ENCODE measurements around the gene KLK6.

The KLK6 gene

GRCh38 chr19:50969413-50969760, at the start of gene KLK6:
TSS of gene KLK6 (minus strand) at chr19:50969591. CDS start at chr19:50968104, 1,487 bp downstream.
- peak in 54 of 58 donors; percentile 6 to 92 (median 76) for DNase-seq

GRCh38 chr19:51018745-51019543, 49.6 kb upstream of the KLK6 start:
- no peak for DNase-seq

GRCh38 chr19:51016798-51017683, 47.6 kb upstream of the KLK6 start:
- peak in 52 of 58 donors; percentile 7 to 77 (median 45) for DNase-seq

- no peak for DNase-seq
These were observed 46.4 kb upstream of the KLK6 start for GRCh38 chr19:51015691-51016267.

- no peak for DNase-seq
These were observed 44.9 kb upstream of the KLK6 start for GRCh38 chr19:51014242-51014641.

- DNase-seq = no peak
These were observed 43.3 kb upstream of the KLK6 start for GRCh38 chr19:51012661-51013190.

GRCh38 chr19:51010066-51010795, 40.8 kb upstream of the KLK6 start:
- DNase-seq = no peak

GRCh38 chr19:51009061-51009891, 39.9 kb upstream of the KLK6 start:
- DNase-seq = no peak

GRCh38 chr19:51007488-51007887, 38.1 kb upstream of the KLK6 start:
- DNase-seq = no peak

GRCh38 chr19:51006406-51006805, 37.0 kb upstream of the KLK6 start:
- DNase-seq = no peak

- no peak for DNase-seq
These were observed 35.9 kb upstream of the KLK6 start for GRCh38 chr19:51005248-51005647.

GRCh38 chr19:51003316-51003715, 33.9 kb upstream of the KLK6 start:
- DNase-seq = no peak

GRCh38 chr19:51002542-51003311, 33.3 kb upstream of the KLK6 start:
- DNase-seq = peak in 3 of 58 donors; percentile 20 to 37 (median 22)

- DNase-seq = no peak
These were observed 32.7 kb upstream of the KLK6 start for GRCh38 chr19:51002089-51002532.

GRCh38 chr19:51001515-51001914, 32.1 kb upstream of the KLK6 start, which contains the start of gene KLK8:
TSS of gene KLK8 (minus strand) at chr19:51001604. CDS start at chr19:51001167, 437 bp downstream.
- no peak for DNase-seq

- DNase-seq = no peak
These were observed 31.6 kb upstream of the KLK6 start for GRCh38 chr19:51000981-51001380.

GRCh38 chr19:51000426-51000825, 31.0 kb upstream of the KLK6 start:
- no peak for DNase-seq

- DNase-seq = no peak
These were observed 29.3 kb upstream of the KLK6 start for GRCh38 chr19:50998686-50999085.

GRCh38 chr19:50998061-50998460, 28.7 kb upstream of the KLK6 start:
- no peak for DNase-seq

Data from anterior cingulate cortex (tissue), 58 donors.